ENCODE data around the gene IMMP2L.

The IMMP2L gene

DNA sequence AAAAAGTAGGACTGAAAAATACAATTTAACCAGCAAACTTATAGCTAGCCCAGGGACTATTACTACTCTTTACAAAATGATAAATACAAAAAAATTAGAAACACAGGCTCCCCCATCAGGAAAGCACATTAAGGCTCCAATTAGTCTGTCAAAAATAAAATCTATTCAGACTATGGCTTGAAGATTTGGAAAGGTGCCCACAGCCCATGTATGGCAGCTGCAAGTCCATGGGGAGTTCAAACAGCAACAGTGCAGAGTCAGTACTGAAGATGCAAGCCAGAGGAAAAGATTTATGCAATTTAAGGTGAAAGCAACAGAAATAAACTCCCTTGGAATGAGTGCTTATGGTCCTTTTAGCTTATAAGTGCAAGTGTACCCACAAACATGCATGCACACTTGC, 29.7 kb downstream of the IMMP2L start:
- DNase-seq: no peak
- ATAC-seq (replicated peaks): no peak
- H3K27me3 Mint-ChIP-seq: no peaks in the 10 kb centered on the region
- peaks cover 5 to 10% of the 10 kb centered on the region in 2 donors for H3K36me3 Mint-ChIP-seq
- no peaks in the 10 kb centered on the region for H3K9me3 Mint-ChIP-seq
- H3K4me1 Mint-ChIP-seq: peaks cover 25 to 62% of the 10 kb centered on the region in 2 donors
- no peak overlapping the region for H3K4me3 Mint-ChIP-seq
- H3K27ac Mint-ChIP-seq: no peak overlapping the region

DNA sequence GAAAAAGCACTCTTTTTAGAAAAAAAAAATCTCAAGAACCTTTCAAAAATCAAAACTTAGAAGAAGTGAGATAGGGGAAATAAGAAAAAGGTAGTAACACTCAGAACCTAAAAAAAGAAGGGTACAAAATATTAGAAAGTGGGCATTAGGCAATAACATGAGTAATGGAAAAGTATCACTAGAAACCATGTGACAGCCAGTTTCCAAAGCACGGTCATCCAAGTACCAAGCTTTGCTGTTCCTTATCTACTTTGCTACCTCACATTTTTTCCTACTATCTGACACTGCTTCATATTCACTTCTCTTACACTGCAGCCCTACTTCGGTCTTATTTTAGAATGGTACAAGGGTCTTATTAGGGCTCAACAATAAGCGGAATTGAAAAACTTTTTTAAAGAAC, 30.3 kb downstream of the IMMP2L start:
- DNase-seq: no peak
- peak overlapping the region; percentile 14 for H3K27ac Mint-ChIP-seq
- H3K4me3 Mint-ChIP-seq: peak overlapping the region in 1 of 2 donors; percentile 9

DNA sequence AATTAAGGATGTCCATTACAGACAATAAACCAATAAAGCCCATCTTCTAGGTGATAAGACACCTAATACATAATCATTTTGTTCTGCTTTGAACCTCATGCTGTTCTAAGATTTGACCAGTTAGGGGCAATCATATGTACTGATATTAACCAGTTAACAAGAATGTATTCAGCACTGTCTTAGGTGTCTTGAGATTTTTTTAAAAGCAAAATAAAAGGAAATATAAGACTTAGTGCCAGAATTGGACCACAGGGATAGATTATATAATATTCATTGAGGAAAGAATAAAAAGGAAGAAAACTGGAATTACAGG, 32.0 kb downstream of the IMMP2L start:
- H3K27ac Mint-ChIP-seq: no peak overlapping the region
- H3K27me3 Mint-ChIP-seq: no peaks in the 10 kb centered on the region
- peak overlapping the region in 1 of 2 donors; percentile 30 for H3K4me3 Mint-ChIP-seq
- H3K4me1 Mint-ChIP-seq: peaks cover 32 to 67% of the 10 kb centered on the region in 2 donors
- no peak for ATAC-seq (replicated peaks)
- peaks cover 5 to 6% of the 10 kb centered on the region in 2 donors for H3K36me3 Mint-ChIP-seq
- no peaks in the 10 kb centered on the region for H3K9me3 Mint-ChIP-seq
- DNase-seq: no peak

More for the DNA sequence above, 30.3 kb downstream of the IMMP2L start:
- H3K4me1 Mint-ChIP-seq: peaks cover 26 to 67% of the 10 kb centered on the region in 2 donors
- no peaks in the 10 kb centered on the region for H3K9me3 Mint-ChIP-seq
- no peaks in the 10 kb centered on the region for H3K27me3 Mint-ChIP-seq
- peak; percentile 35 to 57 for ATAC-seq (replicated peaks)
- peaks cover 5 to 8% of the 10 kb centered on the region in 2 donors for H3K36me3 Mint-ChIP-seq

DNA sequence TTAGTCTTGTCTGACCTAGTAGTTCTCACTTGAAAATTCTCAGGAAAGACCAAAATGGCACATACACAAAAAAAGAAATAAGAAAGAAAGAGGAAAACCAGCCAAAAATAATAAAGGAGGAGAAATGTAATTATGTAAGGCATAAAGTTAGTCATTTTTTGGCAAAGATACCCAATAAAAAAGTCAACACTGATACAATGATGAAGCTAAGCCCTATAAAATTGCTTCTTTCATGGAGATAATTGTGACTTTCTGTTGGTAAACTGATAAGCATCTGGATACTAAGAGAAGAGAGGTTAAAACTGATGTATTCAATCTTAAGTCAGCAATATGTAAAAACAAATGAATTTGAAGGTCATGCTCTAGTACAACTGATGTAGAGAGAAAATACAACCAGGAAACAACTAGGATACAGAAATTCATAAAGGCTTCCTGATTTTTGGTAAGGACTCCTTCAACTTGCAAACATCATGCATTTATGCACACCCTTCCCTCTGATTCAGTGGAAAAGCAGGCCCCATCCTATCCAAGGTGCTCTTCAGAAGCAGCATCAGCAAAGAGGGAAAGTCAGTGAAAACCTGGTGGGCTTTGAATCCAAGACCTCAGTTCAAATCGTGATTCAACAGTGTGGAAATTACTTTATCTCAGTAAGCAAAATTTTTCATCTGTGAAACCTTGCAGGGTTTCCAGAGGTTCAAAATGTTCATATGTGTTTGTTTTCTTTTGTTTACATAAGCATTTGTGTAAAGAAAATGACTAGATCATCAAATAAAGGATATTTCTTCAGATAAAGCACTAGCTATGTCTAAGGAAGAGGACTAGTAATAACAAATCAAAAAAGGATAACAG, 32.6 kb downstream of the IMMP2L start:
- no peak overlapping the region for H3K27ac Mint-ChIP-seq
- H3K36me3 Mint-ChIP-seq: peaks cover 6 to 12% of the 10 kb centered on the region in 2 donors
- DNase-seq: no peak
- peaks cover 0 to 2% of the 10 kb centered on the region in 2 donors for H3K9me3 Mint-ChIP-seq
- H3K4me1 Mint-ChIP-seq: peaks cover 33 to 66% of the 10 kb centered on the region in 2 donors
- no peak overlapping the region for H3K4me3 Mint-ChIP-seq
- ATAC-seq (replicated peaks): no peak
- no peaks in the 10 kb centered on the region for H3K27me3 Mint-ChIP-seq

DNA sequence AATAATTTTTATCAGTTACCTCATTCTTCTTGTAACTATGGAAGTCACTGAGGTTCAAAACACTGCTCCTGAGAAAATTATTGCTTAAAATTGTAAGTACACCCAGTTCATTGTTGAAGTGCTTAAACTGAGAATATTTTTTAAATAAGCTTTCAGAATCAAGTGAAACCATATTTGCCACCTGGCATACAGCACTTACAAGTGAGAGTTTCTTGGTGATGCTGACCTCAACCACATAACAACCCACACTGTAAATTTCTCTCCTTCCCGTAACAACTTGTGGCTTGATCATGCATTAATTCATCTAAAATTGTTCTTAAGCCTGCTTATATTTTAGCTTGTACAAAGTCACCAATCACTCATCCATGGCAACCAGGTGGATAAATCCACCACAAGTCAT, 34.0 kb downstream of the IMMP2L start:
- Mint-ChIP-seq H3K27me3 (no peaks in the 10 kb centered on the region), H3K36me3 (peaks cover 7 to 17% of the 10 kb centered on the region in 2 donors), H3K27ac (peak overlapping the region; percentile 92), H3K4me3 (peak overlapping the region; percentile 64 to 65), H3K9me3 (peaks cover 0 to 2% of the 10 kb centered on the region in 2 donors), H3K4me1 (peaks cover 37 to 69% of the 10 kb centered on the region in 2 donors)
- DNase-seq (no peak), ATAC-seq (replicated peaks) (peak; percentile 79)

DNA sequence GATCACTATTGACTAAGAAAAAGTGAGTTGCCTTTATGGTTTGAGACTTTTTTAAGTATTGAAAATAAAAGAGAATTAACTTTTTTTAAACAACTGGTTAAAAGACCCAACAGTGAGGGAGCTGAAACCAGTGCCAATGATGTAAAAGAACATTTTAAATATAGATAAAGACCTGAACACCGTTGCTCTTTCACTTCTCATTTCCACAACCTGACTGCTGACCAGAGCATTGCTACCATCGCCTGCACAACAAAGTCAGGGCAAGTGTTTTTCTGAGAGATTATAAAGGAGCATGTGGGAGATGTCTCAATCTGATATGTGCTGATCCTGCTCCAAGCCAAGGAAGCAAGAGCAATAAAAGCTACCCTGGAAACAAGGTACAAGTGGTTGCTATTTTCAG, 34.7 kb downstream of the IMMP2L start:
- Mint-ChIP-seq H3K36me3 (peaks cover 8 to 17% of the 10 kb centered on the region in 2 donors), H3K4me1 (peaks cover 35 to 65% of the 10 kb centered on the region in 2 donors), H3K9me3 (peaks cover 0 to 2% of the 10 kb centered on the region in 2 donors), H3K4me3 (peak overlapping the region; percentile 47 to 61), H3K27ac (no peak overlapping the region), H3K27me3 (no peaks in the 10 kb centered on the region)
- DNase-seq (peak; percentile 14), ATAC-seq (replicated peaks) (peak; percentile 74 to 76)

DNA sequence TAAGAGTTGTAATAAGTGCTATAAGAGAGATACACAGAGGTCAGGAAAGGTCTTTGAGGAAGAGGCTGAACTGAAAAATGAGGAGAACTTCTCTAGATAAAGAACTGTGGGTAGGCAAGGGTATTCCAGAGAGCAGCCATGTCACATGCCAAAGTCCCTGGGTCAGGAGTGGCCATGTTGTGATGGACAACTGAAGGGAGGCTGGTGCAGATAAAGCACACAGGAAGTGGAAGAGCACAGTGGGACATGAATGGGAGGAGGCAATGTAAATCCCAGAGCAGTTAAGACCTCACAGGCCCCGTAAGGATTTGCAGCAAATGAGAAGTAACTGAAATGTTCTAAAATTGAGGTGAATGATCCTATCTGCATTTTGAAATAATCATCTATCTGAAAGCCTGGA, 37.2 kb downstream of the IMMP2L start:
- no peak overlapping the region for H3K4me3 Mint-ChIP-seq
- no peak for ATAC-seq (replicated peaks)
- H3K4me1 Mint-ChIP-seq: peaks cover 28 to 45% of the 10 kb centered on the region in 2 donors
- peaks cover 24 to 32% of the 10 kb centered on the region in 2 donors for H3K36me3 Mint-ChIP-seq
- no peaks in the 10 kb centered on the region for H3K27me3 Mint-ChIP-seq
- DNase-seq: no peak
- peaks cover 6 to 8% of the 10 kb centered on the region in 2 donors for H3K9me3 Mint-ChIP-seq
- no peak overlapping the region for H3K27ac Mint-ChIP-seq

DNA sequence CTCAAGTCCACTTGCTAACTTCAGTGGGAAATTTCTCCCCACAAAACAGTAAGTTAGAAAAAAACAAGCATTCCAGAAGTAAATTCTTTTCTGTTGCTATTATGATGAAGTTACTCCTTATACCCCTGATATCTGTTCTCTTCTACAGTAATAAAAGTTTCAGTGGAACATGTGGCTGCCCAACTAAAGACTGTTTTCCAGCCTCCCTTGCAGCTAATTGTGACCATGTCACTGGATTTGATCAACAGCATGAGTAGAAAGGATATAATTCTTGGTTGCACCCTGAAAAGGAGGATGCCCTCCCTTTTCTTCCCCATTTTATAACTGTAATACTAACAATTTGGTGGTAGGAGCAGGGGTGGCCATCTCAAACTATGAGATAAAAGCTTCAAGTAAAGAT, 40.6 kb downstream of the IMMP2L start:
- Mint-ChIP-seq H3K36me3 (peaks cover 30 to 49% of the 10 kb centered on the region in 2 donors), H3K4me3 (no peak overlapping the region), H3K27me3 (no peaks in the 10 kb centered on the region), H3K9me3 (peaks cover 6 to 8% of the 10 kb centered on the region in 2 donors), H3K4me1 (peaks cover 11 to 13% of the 10 kb centered on the region in 2 donors), H3K27ac (no peak overlapping the region)
- ATAC-seq (replicated peaks) (no peak), DNase-seq (no peak)

DNA sequence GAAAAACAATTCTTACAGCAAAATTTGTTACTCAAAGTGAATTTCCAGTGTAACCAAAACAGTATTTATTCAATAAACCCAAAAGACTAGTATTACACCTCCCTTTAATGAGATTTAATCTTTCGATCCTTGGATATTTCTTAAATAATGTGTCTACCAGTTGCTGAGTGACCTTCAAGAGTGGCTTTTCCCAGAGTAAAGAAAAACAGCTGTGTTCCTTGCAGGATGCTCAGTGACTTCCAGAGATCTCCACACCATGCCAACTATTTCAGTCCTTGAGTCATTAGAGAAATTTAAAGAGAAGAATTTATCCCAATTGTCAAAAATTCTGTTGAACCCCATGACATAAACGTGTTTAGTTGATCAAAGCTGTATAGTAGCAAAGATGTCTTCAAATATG, 44.0 kb downstream of the IMMP2L start:
- Mint-ChIP-seq H3K4me3 (no peak overlapping the region), H3K36me3 (peaks cover 32 to 40% of the 10 kb centered on the region in 2 donors), H3K4me1 (peaks cover 0 to 8% of the 10 kb centered on the region in 2 donors), H3K27ac (no peak overlapping the region), H3K27me3 (no peaks in the 10 kb centered on the region), H3K9me3 (peaks cover 6% of the 10 kb centered on the region in 2 donors)
- DNase-seq (no peak), ATAC-seq (replicated peaks) (no peak)

DNA sequence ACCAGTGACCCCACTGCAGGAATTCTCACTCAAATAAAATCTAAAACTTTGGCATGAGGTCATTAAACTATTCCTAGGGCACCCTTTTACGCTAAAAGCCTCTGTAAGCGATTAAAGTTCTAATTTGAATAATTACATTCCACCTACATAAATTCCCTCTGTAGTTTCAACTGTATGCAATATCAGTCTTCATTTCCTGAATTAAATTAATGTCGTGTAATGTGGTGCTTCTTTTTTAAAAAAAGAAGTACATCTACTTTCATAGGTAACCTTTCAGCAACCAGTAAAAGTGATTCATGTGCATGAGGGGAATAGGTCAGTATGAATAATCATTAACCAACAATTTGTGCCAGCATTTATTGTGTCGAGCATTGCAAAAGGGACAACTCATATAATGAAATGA, 44.7 kb downstream of the IMMP2L start:
- Mint-ChIP-seq H3K9me3 (peaks cover 6 to 11% of the 10 kb centered on the region in 2 donors), H3K27ac (no peak overlapping the region), H3K36me3 (peaks cover 37 to 45% of the 10 kb centered on the region in 2 donors)

DNA sequence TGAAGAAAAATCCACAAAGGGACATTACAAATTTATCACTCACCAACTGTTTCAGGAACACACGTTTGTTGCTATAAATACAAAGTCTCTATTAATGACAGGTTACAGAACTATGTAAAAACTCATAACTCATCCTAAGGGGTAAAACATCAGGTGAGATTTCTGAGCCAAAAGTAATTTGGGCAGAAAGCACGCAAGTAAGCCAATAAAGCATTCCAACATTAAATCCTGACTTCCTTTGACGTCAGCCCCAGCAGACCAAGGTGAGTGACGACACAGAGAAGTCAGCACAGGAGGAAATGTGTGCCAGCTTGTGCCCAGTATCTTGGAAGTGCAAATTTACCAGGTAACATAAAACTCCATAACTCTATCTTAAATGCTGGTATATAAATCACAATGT, 45.7 kb downstream of the IMMP2L start:
- no peak overlapping the region for H3K4me3 Mint-ChIP-seq
- H3K9me3 Mint-ChIP-seq: peaks cover 0 to 9% of the 10 kb centered on the region in 2 donors
- H3K36me3 Mint-ChIP-seq: peaks cover 33 to 44% of the 10 kb centered on the region in 2 donors
- ATAC-seq (replicated peaks): no peak
- no peak overlapping the region for H3K27ac Mint-ChIP-seq
- DNase-seq: no peak
- H3K27me3 Mint-ChIP-seq: no peaks in the 10 kb centered on the region
- H3K4me1 Mint-ChIP-seq: peaks cover 0 to 19% of the 10 kb centered on the region in 2 donors

More for the DNA sequence above, 44.7 kb downstream of the IMMP2L start:
- ATAC-seq (replicated peaks) (peak; percentile 31 to 54), DNase-seq (no peak)
- Mint-ChIP-seq H3K4me3 (no peak overlapping the region), H3K4me1 (peaks cover 0 to 15% of the 10 kb centered on the region in 2 donors), H3K27me3 (no peaks in the 10 kb centered on the region)

DNA sequence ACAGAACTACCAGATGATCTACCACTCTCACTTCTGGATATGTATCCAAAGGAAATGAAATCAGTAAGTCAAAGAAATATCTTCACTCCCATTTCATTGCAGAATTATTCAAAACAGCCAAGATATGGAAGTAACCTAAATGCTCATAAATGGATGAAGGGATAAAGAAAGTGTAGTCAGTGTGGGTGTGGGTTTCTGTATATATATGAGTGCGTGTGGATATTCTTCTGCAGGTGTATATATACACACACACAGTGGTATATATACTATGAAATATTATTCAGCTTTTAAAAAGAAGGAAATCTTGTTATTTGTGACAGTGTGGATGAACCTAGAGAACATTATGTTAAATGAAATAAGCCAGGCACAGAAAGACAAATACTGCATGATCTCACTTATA, 48.7 kb downstream of the IMMP2L start:
- Mint-ChIP-seq H3K27ac (no peak overlapping the region), H3K4me1 (peaks cover 7 to 28% of the 10 kb centered on the region in 2 donors), H3K9me3 (peaks cover 0 to 6% of the 10 kb centered on the region in 2 donors), H3K36me3 (peaks cover 20 to 31% of the 10 kb centered on the region in 2 donors), H3K27me3 (no peaks in the 10 kb centered on the region), H3K4me3 (no peak overlapping the region)
- no peak for DNase-seq
- ATAC-seq (replicated peaks): peak in 1 of 2 donors; percentile 34

DNA sequence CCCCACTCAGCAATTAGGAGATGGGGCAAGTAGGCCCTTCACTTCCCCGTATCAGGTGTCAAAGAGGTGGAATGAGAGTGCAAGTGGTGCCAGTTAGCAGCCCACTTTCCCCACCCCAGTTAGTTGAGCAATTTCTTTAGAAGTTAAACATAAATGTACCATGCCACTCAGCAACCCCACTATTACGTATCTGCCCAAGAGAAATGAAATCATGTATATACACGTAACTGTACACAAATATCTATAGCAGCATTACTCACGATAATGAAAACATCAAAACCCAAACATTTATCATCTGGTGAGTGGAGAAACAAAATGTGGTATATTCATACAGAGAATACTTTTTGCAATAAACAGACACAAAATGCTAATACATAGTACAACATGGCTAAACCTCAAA, 50.4 kb downstream of the IMMP2L start:
- Mint-ChIP-seq H3K36me3 (peaks cover 18 to 33% of the 10 kb centered on the region in 2 donors), H3K4me1 (peaks cover 12 to 32% of the 10 kb centered on the region in 2 donors), H3K27ac (no peak overlapping the region), H3K9me3 (peaks cover 0 to 9% of the 10 kb centered on the region in 2 donors), H3K4me3 (no peak overlapping the region), H3K27me3 (no peaks in the 10 kb centered on the region)
- ATAC-seq (replicated peaks): no peak
- DNase-seq: no peak

DNA sequence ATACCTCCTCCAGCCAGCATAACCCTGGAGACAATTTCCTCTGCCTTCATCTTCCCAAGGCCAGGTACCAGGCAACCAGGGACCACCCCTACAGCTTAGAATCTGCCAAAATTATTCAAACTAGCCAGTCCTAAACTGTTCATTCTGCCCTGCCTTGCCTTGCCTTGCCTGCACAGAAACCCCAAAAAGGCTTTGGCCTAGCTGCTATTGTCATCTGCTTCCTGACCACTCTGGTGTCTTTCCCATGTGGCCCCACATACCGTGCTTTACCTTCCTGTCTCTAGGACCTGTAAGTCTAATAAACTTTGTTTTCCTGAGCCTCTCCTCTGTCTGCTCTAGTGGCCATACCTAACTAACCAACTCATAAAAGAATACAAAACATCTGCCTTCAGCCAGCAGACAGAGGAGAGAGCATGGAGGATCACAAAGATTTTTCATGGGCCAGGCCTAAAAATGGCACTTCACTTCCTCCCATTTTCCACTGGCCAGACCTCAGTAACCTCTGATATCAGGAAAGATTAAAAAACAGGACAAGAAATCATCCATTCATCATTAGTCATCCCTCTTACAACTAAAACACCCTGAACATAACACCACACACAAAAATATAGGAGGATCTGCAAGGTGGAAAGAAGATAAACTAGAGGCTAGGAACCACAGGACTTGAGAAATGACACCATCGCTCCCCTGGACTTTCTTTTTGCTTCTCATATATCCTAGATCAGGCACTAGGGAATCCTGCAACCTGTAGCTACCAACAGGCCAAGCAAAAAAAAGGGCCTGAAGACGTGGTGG, 51.5 kb downstream of the IMMP2L start:
- no peaks in the 10 kb centered on the region for H3K27me3 Mint-ChIP-seq
- H3K4me1 Mint-ChIP-seq: peaks cover 12 to 32% of the 10 kb centered on the region in 2 donors
- DNase-seq: no peak
- H3K27ac Mint-ChIP-seq: peak overlapping the region; percentile 32
- H3K9me3 Mint-ChIP-seq: peaks cover 0 to 10% of the 10 kb centered on the region in 2 donors
- no peak for ATAC-seq (replicated peaks)
- no peak overlapping the region for H3K4me3 Mint-ChIP-seq
- H3K36me3 Mint-ChIP-seq: peaks cover 20 to 34% of the 10 kb centered on the region in 2 donors

Data from stimulated activated naive B cell treated with anti-CD40 and anti-IgM and Interleukin-4, amounts not matched to agents 10 μg/mL and 1 μg/mL and 100 μg/mL, for 72 hours (primary cell).